ENCODE results near the gene GORASP2.
"Not testable (repeated sequence)": the region's sequence is repeated elsewhere in the genome, so short reads cannot be mapped to it uniquely, and the experiment has no call there.

GORASP2 gene

DNA sequence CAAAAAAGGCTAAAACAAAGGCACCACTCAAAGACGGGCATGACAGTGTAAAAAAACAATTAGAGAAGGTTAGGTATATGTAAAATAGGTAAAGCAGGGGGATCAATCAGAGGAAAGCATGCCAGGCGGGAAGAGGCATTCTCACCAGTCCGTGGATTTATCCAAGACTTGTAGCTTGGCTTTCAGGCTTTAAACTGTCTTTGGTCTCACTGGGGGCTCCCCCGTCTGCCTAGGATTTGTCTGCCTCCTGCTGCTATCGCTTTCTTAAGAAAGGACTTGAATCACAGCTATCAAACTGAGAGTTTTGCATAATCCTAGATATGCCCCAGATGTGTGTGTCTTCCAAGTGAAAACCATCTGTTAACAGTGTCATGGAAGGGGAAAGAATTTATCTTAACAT lies 11.1 kb upstream of the GORASP2 start:
- Histone ChIP-seq H3K9ac (no peak overlapping the region), H3K79me2 (ENCODE audit: insufficient read depth, low read depth) (no peaks in the 10 kb centered on the region), H3K27me3 (ENCODE audit: insufficient read depth, low read depth) (no peaks in the 10 kb centered on the region), H3K4me1 (ENCODE audit: low read depth, poor library complexity, severe bottlenecking) (no peaks in the 10 kb centered on the region), H3K4me2 (no peak overlapping the region), H4K20me1 (ENCODE audit: insufficient read depth) (no peaks in the 10 kb centered on the region), H3K27ac (no peak overlapping the region), H2AFZ (ENCODE audit: low read depth) (no peak overlapping the region), H3K4me3 (IDR thresholded peaks at IDR 0.05; ENCODE audit: insufficient read depth, low read depth, low read length) (no peak overlapping the region), H3K36me3 (ENCODE audit: insufficient read depth) (no peaks in the 10 kb centered on the region)
- TF ChIP-seq, protein P1, sequence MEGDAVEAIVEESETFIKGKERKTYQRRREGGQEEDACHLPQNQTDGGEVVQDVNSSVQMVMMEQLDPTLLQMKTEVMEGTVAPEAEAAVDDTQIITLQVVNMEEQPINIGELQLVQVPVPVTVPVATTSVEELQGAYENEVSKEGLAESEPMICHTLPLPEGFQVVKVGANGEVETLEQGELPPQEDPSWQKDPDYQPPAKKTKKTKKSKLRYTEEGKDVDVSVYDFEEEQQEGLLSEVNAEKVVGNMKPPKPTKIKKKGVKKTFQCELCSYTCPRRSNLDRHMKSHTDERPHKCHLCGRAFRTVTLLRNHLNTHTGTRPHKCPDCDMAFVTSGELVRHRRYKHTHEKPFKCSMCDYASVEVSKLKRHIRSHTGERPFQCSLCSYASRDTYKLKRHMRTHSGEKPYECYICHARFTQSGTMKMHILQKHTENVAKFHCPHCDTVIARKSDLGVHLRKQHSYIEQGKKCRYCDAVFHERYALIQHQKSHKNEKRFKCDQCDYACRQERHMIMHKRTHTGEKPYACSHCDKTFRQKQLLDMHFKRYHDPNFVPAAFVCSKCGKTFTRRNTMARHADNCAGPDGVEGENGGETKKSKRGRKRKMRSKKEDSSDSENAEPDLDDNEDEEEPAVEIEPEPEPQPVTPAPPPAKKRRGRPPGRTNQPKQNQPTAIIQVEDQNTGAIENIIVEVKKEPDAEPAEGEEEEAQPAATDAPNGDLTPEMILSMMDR (conservative IDR thresholded peaks at IDR 0.05; ENCODE audit: low read depth, low read length), result no peak

DNA sequence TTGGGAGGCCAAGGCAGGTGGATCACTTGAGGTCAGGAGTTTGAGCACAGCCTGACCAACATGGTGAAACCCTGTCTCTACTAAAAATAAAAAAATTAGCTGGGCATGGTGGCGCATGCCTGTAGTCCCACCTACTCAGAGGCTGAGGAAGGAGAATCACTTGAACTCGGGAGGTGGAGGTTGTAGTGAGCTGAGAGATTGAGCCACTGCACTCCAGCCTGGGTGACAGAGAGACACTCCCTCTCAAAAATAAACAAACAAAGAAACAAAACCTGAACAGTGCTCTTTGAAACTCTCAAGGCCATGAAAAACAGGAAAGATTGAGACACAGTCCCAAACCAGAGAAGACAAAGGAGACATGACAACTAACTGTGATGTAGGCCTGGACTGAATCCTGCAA lies 7.2 kb upstream of the GORASP2 start:
- not testable (repeated sequence) for H3K79me2 ChIP-seq (ENCODE audit: insufficient read depth, low read depth); H3K36me3 ChIP-seq (ENCODE audit: insufficient read depth); H4K20me1 ChIP-seq (ENCODE audit: insufficient read depth)

DNA sequence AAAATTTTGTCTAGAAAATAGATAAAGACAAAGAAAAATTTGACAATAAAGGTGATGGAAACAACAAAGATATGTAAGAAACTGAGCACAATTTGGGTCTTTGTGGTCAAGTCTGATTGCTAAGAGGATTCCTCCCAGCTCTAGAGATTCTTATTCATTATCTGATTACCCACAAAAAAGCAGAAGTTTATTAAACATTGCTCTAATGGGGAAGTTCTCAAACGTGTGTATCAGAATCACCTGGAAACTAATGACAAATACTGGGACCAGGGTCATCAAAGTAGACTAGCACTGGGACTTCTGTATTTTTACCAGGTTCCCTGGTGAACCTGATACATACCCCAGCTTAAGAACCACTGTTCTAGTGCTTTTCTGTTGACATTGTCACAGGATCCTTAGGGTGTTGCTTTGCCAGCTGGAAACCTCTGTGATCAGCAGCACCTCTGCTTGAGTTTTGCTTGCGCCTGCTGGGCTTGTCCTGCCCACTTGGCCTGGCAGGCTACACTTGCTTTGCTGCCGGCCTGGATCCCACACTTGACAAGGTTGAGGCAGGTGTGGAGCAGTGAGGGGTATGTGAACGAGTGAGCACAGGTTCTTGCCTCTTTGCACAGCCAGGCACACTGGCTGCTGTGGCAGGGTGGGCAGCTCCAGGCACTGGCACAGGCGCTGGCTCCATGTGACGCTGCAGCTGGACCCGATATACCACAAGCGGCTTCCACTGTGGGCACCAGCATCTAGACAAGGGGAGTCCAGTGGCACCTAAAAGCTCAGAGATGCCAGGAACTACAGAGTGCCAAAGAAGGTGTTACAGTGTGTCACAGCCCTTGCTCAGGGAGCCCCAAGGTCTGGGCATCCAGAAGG lies 6.2 kb upstream of the GORASP2 start:
- Histone ChIP-seq H3K27ac (no peak overlapping the region), H3K79me2 (ENCODE audit: insufficient read depth, low read depth) (no peaks in the 10 kb centered on the region), H3K36me3 (ENCODE audit: insufficient read depth) (no peaks in the 10 kb centered on the region), H3K4me2 (no peak overlapping the region), H4K20me1 (ENCODE audit: insufficient read depth) (no peaks in the 10 kb centered on the region), H3K27me3 (ENCODE audit: insufficient read depth, low read depth) (no peaks in the 10 kb centered on the region), H3K4me3 (IDR thresholded peaks at IDR 0.05; ENCODE audit: insufficient read depth, low read depth, low read length) (no peak overlapping the region), H3K4me1 (ENCODE audit: low read depth, poor library complexity, severe bottlenecking) (no peaks in the 10 kb centered on the region), H2AFZ (ENCODE audit: low read depth) (no peak overlapping the region), H3K9ac (no peak overlapping the region)
- TF ChIP-seq, protein P1 (conservative IDR thresholded peaks at IDR 0.05; ENCODE audit: low read depth, low read length), result no peak

More for the DNA sequence above, 7.2 kb upstream of the GORASP2 start:
- not testable (repeated sequence) for H3K9ac ChIP-seq; H3K4me1 ChIP-seq (ENCODE audit: low read depth, poor library complexity, severe bottlenecking); H3K27me3 ChIP-seq (ENCODE audit: insufficient read depth, low read depth); H2AFZ ChIP-seq (ENCODE audit: low read depth); H3K27ac ChIP-seq; H3K4me2 ChIP-seq; H3K4me3 ChIP-seq (IDR thresholded peaks at IDR 0.05; ENCODE audit: insufficient read depth, low read depth, low read length)

DNA sequence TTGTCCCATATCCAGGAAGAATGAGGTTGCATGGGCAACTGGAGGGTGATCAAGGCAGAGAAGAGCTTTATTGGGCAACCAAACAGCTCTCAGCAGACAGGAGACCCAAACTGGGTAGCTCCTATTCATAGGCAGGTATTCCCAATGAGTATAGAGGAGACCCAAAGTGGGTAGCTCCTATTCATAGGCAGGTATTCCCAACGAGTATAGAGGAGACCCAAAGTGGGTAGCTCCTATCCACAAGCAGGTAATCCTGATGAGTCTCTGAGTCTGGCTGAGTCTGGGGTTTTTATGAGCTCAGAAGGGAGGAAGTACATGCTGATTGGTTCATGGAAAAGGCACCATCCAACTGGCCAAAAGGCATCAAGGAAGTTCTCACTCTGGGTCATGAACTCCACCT lies 5.3 kb upstream of the GORASP2 start:
- Histone ChIP-seq H3K4me3 (IDR thresholded peaks at IDR 0.05; ENCODE audit: insufficient read depth, low read depth, low read length) (no peak overlapping the region), H3K79me2 (ENCODE audit: insufficient read depth, low read depth) (no peaks in the 10 kb centered on the region), H3K4me2 (no peak overlapping the region), H3K9ac (no peak overlapping the region), H3K4me1 (ENCODE audit: low read depth, poor library complexity, severe bottlenecking) (peaks cover 7% of the 10 kb centered on the region), H3K27ac (no peak overlapping the region), H3K36me3 (ENCODE audit: insufficient read depth) (no peaks in the 10 kb centered on the region), H4K20me1 (ENCODE audit: insufficient read depth) (no peaks in the 10 kb centered on the region), H2AFZ (ENCODE audit: low read depth) (no peak overlapping the region), H3K27me3 (ENCODE audit: insufficient read depth, low read depth) (no peaks in the 10 kb centered on the region)
- TF ChIP-seq, protein P1 (conservative IDR thresholded peaks at IDR 0.05; ENCODE audit: low read depth, low read length), result no peak

DNA sequence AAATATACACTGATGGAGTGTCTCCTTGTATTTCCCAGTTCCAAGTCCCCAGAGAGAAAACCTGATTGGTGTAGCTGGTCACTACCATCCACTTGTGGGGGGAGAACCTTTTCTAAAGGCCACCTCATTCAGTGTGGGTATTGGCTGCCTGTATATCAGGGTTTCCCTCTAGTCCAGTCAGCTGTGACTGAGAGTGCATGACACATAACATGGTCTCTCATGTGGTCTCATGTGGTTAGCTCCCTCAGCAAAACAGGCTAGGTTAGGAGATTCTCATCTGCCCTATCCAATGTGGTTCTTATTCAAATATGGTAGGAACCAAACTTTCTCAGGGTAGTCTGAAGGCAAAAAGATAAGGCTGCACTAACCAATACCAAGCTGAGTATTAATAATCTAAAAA lies 4.1 kb upstream of the GORASP2 start:
- no peak overlapping the region for H3K4me3 ChIP-seq (IDR thresholded peaks at IDR 0.05; ENCODE audit: insufficient read depth, low read depth, low read length)
- H4K20me1 ChIP-seq (ENCODE audit: insufficient read depth), result no peaks in the 10 kb centered on the region
- no peaks in the 10 kb centered on the region for H3K36me3 ChIP-seq (ENCODE audit: insufficient read depth)
- no peak overlapping the region for H3K4me2 ChIP-seq
- peaks cover 7% of the 10 kb centered on the region for H3K4me1 ChIP-seq (ENCODE audit: low read depth, poor library complexity, severe bottlenecking)
- H3K27me3 ChIP-seq (ENCODE audit: insufficient read depth, low read depth), result no peaks in the 10 kb centered on the region
- H3K9ac ChIP-seq, result no peak overlapping the region
- H2AFZ ChIP-seq (ENCODE audit: low read depth), result no peak overlapping the region
- peaks cover 7% of the 10 kb centered on the region for H3K79me2 ChIP-seq (ENCODE audit: insufficient read depth, low read depth)
- no peak overlapping the region for H3K27ac ChIP-seq
- TF ChIP-seq, protein P1 (conservative IDR thresholded peaks at IDR 0.05; ENCODE audit: low read depth, low read length), result no peak

All from KMS-11 (cell line).